ENCODE data around the gene GAS2.

The GAS2 gene

DNA sequence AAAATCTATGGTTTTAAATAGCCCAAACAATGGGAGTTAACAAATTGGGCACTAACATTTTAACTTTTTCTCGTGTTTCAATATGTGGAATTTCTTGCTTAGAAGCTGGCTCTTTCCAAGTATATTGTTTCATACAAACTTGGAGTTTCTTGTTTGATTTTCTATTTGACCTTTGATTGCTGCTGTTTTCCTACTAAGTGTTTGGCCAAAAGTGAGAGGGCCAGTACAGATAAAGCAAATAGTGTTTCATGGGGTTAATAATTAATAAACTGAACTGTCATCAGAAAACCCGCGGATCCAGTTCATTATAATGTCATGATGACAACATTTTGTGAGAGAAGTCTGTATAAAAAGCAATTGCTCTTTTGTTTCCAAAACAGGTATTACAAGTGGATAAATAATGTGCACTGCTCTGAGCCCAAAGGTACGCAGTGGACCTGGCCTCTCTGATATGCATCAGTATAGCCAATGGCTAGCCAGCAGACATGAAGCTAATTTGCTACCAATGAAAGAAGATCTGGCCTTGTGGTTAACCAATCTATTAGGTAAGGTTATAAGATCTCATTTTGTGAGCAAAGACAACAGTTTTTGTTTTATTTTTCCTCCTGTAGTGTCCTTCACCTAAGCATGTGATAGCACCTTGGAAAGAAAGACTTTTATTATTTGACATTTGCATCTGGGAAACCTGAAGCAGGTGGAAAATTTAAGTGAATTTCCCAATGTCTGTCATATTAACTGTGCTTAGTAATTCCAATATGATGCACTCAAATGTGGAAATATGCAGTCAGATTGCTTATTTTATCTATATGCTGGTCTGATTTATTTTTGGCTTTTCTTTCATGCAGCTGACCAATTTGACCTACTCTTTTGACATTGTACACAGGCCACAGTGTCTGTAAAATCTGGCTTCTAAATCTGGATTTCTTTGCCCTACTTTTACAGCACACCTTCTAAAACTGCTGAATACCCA is 8.3 kb downstream of the GAS2 start:
- no peak for DNase-seq (ENCODE audit: low spot score)

GRCh38 chr11:22677153-22677903 is 10.9 kb downstream of the GAS2 start:
- no peak for DNase-seq (ENCODE audit: low spot score)

DNA sequence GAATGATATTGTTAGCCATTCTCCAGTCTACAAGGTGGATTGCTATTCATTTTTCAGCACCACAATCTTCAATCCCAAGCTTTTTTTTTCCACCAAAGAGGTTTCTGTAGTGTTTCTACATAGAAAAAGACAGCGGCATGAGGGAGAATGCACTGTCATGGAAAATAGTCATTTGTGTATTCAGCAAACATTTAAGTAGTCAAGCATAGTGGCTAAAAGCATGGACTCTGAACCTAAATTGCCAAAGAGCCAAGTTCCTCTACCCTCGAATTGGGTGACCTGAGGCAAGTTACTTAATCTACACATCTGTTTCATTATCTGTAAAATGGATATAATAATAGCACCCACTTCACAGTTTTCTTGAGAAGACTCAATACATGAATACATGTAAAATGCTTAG is 14.2 kb downstream of the GAS2 start:
- no peak for DNase-seq (ENCODE audit: low spot score)

DNA sequence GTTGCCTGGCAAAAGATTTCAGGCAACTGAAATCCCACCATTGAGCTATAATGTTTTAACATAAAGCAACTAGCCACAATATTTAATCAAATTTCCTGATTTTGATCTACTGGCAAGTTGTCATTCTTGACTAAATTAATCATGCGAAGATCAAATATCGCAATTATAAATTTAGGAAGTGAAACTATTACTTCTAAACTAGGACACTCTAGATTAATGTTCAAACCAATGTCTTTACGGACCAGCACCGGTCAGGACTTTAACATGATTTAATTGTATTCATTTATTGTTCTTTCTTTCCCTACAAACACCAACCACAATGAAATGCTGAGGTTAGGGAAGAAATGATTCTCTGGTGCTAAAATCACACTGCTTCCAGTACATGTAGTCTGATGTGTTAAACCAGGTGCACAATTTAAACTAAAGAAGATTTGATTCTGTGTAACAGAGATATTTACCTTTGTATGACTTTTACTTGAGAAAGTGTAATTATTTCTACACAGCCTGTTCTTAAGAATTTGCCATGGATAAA is 14.9 kb downstream of the GAS2 start:
- DNase-seq (ENCODE audit: low spot score), result no peak

DNA sequence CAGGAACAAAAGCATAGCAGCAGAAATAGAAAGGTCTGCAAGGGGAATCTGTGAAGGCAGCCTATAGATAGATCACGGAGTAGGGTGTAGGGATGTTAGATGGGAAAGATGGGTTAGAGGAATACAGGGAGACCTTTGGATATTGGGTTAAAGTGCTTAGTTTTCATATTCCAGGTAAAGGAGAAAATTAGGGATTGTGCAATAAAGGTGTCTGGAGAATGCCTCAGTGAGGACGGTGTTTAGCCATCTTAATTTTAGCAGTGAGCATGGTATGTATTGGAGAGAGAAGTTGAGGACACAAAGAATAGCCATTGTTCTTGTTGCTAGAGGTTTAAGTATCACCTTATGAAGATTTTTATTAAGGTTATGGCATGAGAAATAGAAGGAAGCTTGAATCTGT is 17.7 kb downstream of the GAS2 start:
- no peak for DNase-seq (ENCODE audit: low spot score)

DNA sequence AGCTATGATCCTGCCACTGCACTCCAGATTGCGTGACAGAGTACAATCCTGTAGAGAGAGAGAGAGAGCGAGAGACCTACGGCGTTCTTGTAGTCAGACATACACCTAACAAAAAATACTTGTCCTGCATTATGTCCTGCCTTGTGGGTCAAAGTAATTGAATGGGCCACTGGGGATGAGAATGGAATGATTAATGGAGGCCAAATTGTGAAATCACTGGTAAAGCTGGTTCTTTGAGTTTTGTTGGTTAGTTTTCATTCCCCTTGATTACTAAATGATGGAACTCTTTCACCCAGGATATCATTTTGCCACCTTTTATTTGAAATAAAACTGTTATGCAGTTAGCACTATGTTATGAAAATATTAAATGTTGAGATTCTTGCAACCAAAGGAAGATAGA is 18.7 kb downstream of the GAS2 start:
- DNase-seq (ENCODE audit: low spot score), result no peak

DNA sequence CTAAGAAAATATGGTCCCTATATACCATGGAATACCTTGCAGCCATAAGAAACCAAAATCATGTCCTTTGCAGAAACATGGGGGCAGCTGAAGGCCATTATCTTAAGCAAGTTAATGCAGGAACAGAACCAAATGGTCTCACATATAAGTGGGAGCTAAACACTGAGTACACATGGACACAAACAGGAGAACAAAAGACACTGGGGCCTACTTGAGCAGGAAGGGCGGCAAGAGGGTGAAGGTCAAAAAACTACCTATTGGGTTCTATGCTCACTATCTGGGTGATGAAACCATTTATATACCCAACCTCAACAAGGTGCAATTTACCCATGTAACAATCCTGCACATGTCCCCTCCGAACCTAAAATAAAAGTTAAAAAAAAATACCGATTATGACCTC is 22.5 kb downstream of the GAS2 start:
- no peak for DNase-seq (ENCODE audit: low spot score)

DNA sequence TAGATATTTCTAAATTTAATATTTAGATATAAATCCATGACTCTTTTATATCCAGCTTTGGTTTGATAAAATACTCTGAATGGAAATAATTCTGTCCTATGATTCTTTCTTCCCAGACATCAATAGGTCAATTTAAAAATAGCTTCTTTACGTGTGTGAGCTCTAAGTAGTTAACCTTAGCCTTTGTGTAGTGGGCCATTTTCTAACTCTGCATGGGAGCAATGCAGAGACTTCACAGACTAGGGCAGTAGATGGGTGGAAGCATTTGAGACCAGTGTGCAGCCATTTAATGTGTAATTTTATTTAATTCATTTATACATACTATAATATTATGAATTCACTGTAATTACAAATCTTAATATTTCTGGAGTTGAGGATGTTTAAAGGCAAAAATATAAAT is 23.8 kb downstream of the GAS2 start:
- no peak for DNase-seq (ENCODE audit: low spot score)

DNA sequence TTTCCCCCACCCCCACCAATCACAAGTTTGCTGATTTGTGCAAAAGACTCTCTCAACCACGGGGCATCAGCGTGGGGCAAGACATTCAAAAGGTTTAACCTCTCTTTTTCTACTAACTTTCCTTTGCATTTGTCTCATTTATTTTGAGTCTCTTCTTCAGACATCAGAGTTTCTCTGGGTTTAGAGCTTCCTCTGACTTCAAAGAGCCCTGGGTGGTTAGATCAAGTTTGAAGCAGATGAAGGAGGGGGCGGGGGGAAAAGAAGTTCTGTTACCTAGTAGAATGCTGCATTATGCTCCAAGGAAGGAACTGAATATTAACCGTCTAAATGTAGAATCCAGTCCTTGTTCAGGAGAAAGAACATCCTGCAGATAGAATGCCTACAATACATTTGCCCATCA is 24.5 kb downstream of the GAS2 start:
- no peak for DNase-seq (ENCODE audit: low spot score)

- no peak for DNase-seq (ENCODE audit: low spot score)
Observed at GRCh38 chr11:22699388-22699787, 33.0 kb downstream of the GAS2 start.

- DNase-seq (ENCODE audit: low spot score), result no peak
Observed at GRCh38 chr11:22702031-22702430, 35.6 kb downstream of the GAS2 start.

DNA sequence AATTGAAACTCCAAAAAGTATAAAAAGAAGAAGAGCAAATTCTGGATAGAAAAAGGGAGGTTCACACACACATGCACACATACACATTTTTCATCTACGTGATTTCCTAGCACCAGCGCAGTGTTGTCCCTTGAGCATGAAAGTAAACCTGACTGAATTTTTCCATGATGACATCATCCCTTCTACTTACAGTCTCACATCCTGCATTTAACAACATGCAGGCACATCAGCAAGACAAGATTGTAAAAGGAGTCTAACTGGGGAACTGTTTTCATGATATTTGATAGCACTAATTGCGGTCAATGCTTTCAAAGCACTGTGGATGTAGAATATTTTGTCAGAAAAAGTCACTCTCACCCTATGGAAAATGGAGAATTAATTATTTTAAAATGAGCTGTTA is 36.6 kb downstream of the GAS2 start:
- DNase-seq (ENCODE audit: low spot score), result no peak

- no peak for DNase-seq (ENCODE audit: low spot score)
Observed at GRCh38 chr11:22703591-22703990, 37.2 kb downstream of the GAS2 start.

- no peak for DNase-seq (ENCODE audit: low spot score)
Observed at GRCh38 chr11:22707119-22707899, 40.9 kb downstream of the GAS2 start.

DNA sequence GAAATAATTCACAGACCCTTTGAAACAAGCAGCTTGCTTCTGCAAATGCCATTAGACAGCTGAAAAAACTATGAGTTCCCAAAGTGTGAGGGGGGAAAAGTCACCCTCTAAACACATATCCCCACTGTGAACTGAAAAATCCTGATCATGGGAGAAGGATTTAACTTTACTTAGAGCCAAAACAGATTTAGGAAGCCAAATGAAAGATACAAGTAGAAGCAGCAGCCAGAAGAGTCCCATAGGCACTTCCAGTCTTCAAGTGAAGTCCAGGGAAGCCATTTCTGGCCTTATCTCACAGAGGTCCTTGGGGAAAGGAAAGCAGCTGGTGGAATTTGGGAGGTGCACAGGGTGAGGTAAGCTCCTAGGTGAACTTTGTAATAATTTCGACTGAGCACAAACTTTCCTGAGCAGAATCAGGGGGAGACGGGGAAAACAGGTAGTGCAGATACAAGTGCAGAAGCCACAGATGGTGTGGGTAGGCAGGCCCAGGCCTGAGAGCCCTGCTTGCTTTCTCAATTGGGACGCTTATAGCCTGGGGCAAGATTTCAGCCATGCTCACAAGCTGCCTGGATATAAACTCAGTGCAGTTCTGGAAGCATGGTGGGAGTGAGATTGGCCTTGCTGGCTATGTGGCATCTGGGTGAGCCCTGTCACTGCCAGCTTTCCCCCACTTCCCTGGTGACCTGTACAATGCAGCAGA is 44.8 kb downstream of the GAS2 start:
- DNase-seq (ENCODE audit: low spot score), result no peak

- no peak for DNase-seq (ENCODE audit: low spot score)
Observed at GRCh38 chr11:22711880-22712279, 45.5 kb downstream of the GAS2 start.

GRCh38 chr11:22713336-22713735 is 46.9 kb downstream of the GAS2 start:
- DNase-seq (ENCODE audit: low spot score), result no peak

DNA sequence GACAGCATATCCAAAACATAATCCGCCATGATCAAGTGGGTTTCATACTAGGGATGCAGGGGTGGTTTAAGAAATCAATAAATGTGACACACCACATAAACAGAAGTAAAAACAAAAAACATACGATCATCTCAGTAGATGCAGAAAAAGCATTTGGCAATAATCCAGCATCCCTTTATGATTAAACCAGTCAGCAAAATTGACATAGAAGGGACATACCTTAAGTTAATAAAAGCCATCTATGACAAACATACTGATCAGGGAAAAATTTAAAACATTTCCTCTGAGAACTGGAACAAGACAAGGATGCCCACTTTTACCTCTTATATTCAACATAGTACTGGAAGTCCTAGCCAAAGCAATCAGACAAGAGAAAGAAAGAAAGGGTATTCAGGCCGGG is 49.6 kb downstream of the GAS2 start:
- DNase-seq (ENCODE audit: low spot score), result no peak

DNA sequence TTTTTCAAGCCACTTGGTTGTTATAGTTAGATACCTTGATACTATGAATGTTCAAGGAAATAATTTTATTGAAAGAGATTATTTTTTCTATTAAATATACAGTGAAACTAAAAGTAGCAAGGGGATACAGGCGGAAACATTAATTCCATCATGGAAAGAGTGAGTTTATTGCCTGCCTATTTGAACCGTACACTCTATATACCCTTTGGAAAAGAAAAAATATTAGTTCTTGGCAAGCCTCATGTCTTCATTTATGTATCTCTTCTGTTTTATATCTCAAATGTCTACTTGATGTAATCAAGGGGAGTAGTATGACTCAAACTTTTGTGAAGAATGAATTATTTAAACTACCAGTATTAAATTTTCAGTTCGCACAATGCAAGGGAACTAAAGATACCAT is 54.0 kb downstream of the GAS2 start:
- DNase-seq (ENCODE audit: low spot score), result no peak

DNA sequence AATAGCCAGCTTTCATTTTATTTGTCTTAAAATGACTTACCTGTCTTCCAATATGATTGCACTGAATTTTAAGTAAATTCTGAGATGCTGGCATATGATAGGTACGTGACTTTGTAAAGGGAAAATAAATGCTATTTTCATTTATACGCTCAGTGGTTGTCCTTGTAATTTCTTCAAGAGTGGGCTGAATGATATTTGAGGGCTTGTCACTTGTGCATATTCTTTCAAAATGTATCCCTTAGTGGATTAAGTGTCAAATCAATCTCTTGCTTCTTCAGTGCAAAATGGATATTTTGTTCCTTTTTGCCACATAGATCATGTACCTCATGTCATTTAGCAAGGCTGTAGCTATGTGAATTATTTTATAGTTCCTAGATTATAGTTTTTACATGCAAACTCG is 56.9 kb downstream of the GAS2 start:
- DNase-seq (ENCODE audit: low spot score), result no peak

DNA sequence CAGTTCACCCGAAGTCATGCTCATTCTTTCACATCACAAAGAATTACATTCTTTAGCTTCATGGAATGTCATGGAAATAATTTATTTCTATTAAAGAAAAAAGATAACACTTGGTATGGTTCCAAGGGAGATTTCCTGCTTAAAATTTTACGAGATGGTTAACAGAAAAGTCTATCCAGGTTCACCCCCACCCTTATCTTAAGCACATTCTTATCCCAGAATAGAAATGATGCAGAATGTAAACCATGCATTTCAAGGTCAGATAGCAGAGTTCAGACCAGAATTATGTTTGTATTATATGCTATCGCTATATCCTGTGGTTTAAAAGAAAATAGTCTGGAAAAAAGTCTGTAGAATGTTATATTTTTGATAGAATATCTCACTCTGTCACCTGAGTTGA is 58.7 kb downstream of the GAS2 start:
- no peak for DNase-seq (ENCODE audit: low spot score)

Data from hepatic stellate cell (primary cell).